ENCODE data around the gene GABRR2.

DNA sequence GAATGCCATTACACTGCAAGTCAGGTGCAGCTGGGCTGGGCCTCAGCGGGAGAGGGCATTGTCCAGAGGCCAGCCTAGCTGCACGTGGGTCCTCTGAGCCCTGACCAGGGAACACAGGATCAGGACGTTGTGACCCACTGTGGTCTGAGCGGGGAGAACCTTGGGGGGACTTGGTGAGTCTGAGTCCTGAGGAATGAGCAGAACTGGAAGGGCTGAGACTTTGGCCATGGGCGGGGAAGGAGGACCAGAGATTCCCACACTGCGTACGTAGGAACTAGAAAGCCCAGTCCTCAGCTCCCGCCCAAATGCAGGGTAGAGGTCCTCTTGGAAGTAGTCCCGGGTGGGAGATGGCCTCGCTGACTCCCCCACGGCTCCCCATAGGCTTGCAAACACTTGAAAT lies 42.5 kb downstream of the GABRR2 start:
- TF ChIP-seq, protein P1, sequence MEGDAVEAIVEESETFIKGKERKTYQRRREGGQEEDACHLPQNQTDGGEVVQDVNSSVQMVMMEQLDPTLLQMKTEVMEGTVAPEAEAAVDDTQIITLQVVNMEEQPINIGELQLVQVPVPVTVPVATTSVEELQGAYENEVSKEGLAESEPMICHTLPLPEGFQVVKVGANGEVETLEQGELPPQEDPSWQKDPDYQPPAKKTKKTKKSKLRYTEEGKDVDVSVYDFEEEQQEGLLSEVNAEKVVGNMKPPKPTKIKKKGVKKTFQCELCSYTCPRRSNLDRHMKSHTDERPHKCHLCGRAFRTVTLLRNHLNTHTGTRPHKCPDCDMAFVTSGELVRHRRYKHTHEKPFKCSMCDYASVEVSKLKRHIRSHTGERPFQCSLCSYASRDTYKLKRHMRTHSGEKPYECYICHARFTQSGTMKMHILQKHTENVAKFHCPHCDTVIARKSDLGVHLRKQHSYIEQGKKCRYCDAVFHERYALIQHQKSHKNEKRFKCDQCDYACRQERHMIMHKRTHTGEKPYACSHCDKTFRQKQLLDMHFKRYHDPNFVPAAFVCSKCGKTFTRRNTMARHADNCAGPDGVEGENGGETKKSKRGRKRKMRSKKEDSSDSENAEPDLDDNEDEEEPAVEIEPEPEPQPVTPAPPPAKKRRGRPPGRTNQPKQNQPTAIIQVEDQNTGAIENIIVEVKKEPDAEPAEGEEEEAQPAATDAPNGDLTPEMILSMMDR (IDR thresholded peaks at IDR 0.05; ENCODE audit: insufficient read depth, low read length, poor library complexity, severe bottlenecking): no peak
- TF ChIP-seq EZH2phosphoT487 (conservative IDR thresholded peaks at IDR 0.05; ENCODE audit: low read length): no peak
